ENCODE results near the gene MSMP. TPM values are rescaled to one million over a fixed set of nuclear protein-coding genes. Genes with fewer than 3 reads are reported as not detected.

MSMP gene
- total RNA-seq, 2 experiments from 2014 or later = 2.3 to 4.1 TPM

DNA sequence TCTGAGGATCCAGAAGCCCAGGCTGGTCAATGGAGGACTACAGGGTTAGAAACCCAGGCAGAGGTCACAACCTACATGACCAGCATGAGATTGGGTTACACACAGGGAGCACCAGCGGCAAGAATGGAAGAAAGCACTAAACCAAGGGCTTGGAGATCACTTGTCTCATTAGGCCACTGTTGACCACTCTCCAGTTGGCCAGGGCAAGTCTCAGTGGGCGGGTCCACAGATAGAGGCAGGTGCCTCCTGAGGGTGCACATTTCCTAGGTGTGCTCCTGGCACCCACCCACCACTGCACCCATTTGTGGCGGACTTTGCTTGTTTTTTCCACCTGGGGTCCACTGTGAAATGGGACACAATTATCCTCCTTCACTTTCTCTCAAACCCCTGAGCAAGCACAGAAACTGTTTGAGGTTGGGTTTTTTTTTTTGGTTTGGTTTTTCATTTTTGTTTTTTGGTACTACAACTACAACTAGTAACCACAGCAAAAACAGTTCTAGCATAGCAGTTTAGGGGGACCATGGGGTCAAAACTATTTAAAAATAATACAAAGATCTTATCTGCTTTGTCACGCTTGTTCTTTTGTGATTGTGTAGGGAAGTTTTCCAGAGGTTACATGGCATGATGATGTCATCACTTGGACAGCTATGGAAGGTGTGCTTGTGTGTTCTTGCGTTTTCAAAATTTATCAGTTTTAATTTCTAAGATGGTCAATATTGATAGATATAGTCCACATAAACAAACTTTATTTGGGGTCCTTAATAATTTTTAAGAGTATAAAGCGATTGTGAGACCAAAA lies 43.4 kb upstream of the MSMP start:
- intact Hi-C loops (cut with micrococcal nuclease; ENCODE audit: unreplicated experiment) = loop anchor here (10.0 kb wide), 1 partner anchor 227 kb away; no protein-coding TSS in a partner anchor
- Histone ChIP-seq H3K4me2 (ENCODE audit: low read length) (no peak overlapping the region), H4K20me1 (ENCODE audit: insufficient read depth, low read length) (no peaks in the 10 kb centered on the region), H3K9me3 (ENCODE audit: low read length) (no peaks in the 10 kb centered on the region), H3K27ac (ENCODE audit: low read depth, low read length, poor library complexity, severe bottlenecking) (no peak overlapping the region), H3K4me3 (ENCODE audit: low read depth, low read length, poor library complexity, severe bottlenecking) (no peak overlapping the region), H3K36me3 (ENCODE audit: insufficient read depth, low read length) (no peaks in the 10 kb centered on the region), H2AFZ (ENCODE audit: low read length) (no peak overlapping the region), H3K9me2 (ENCODE audit: insufficient read depth, low read length) (no peaks in the 10 kb centered on the region), H3K79me2 (ENCODE audit: insufficient read depth, low read depth, low read length) (no peaks in the 10 kb centered on the region), H3K4me1 (ENCODE audit: insufficient read depth, low read length, poor library complexity, severe bottlenecking) (peaks cover 9% of the 10 kb centered on the region)
- TF ChIP-seq EZH2phosphoT487 (IDR thresholded peaks at IDR 0.05; ENCODE audit: borderline replicate concordance, low read depth, low read length) = no peak
- TF ChIP-seq, protein P1, sequence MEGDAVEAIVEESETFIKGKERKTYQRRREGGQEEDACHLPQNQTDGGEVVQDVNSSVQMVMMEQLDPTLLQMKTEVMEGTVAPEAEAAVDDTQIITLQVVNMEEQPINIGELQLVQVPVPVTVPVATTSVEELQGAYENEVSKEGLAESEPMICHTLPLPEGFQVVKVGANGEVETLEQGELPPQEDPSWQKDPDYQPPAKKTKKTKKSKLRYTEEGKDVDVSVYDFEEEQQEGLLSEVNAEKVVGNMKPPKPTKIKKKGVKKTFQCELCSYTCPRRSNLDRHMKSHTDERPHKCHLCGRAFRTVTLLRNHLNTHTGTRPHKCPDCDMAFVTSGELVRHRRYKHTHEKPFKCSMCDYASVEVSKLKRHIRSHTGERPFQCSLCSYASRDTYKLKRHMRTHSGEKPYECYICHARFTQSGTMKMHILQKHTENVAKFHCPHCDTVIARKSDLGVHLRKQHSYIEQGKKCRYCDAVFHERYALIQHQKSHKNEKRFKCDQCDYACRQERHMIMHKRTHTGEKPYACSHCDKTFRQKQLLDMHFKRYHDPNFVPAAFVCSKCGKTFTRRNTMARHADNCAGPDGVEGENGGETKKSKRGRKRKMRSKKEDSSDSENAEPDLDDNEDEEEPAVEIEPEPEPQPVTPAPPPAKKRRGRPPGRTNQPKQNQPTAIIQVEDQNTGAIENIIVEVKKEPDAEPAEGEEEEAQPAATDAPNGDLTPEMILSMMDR (conservative IDR thresholded peaks at IDR 0.05; ENCODE audit: low read length) = no peak
- ChIA-PET CTCF (ENCODE audit: unreplicated experiment) (interaction anchor here (0.7 kb wide), 1 partner anchor 10 kb away, joined by 3 read pairs; no protein-coding TSS in a partner anchor), POLR2A (interaction anchor here (1.4 kb wide), 1 partner anchor 15 kb away, joined by 5 read pairs; the partner anchor contains the start of gene SPAG8)
- no peak for DNase-seq (ENCODE audit: low spot score)
- no TSS peak for BruUV-seq (replicated peaks)

DNA sequence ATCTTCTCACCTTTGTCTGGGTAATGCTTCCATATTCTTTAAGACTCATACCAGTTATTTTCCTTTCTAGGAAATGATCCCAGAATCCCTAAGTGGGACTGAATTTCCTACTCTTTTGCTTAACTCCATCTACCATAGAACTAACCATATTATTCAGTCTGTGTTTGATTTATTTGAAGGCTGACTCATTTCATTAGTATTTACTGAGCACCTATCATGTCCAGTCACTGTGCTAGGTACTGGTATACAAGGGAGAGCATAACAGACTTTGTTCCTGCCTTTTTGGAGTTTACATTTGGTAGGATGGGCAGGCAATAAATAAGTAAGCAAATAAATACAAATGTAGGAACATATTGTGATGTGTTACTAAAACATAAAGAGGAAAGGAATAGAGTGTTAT lies 41.6 kb upstream of the MSMP start:
- no peaks in the 10 kb centered on the region for H3K9me3 ChIP-seq (ENCODE audit: low read length)
- no peak for DNase-seq (ENCODE audit: low spot score)
- BruUV-seq (replicated peaks) = no TSS peak
- TF ChIP-seq, protein P1 (conservative IDR thresholded peaks at IDR 0.05; ENCODE audit: low read length) = no peak
- no peak for TF ChIP-seq EZH2phosphoT487 (IDR thresholded peaks at IDR 0.05; ENCODE audit: borderline replicate concordance, low read depth, low read length)
- ChIA-PET CTCF (ENCODE audit: unreplicated experiment) (no interaction called here), POLR2A (no interaction called here)
- H3K4me1 ChIP-seq (ENCODE audit: insufficient read depth, low read length, poor library complexity, severe bottlenecking) = peaks cover 9% of the 10 kb centered on the region
- no peaks in the 10 kb centered on the region for H3K79me2 ChIP-seq (ENCODE audit: insufficient read depth, low read depth, low read length)
- H3K4me2 ChIP-seq (ENCODE audit: low read length) = no peak overlapping the region
- no peak overlapping the region for H3K27ac ChIP-seq (ENCODE audit: low read depth, low read length, poor library complexity, severe bottlenecking)
- no peaks in the 10 kb centered on the region for H3K9me2 ChIP-seq (ENCODE audit: insufficient read depth, low read length)
- no peaks in the 10 kb centered on the region; the same call in 1 of the 2 replicates for H3K36me3 ChIP-seq (ENCODE audit: insufficient read depth, low read length)
- intact Hi-C loops (cut with micrococcal nuclease; ENCODE audit: unreplicated experiment) = loop anchor here (10.0 kb wide), 1 partner anchor 229 kb away; no protein-coding TSS in a partner anchor
- H4K20me1 ChIP-seq (ENCODE audit: insufficient read depth, low read length) = no peaks in the 10 kb centered on the region
- no peak overlapping the region for H2AFZ ChIP-seq (ENCODE audit: low read length)
- H3K4me3 ChIP-seq (ENCODE audit: low read depth, low read length, poor library complexity, severe bottlenecking) = no peak overlapping the region

DNA sequence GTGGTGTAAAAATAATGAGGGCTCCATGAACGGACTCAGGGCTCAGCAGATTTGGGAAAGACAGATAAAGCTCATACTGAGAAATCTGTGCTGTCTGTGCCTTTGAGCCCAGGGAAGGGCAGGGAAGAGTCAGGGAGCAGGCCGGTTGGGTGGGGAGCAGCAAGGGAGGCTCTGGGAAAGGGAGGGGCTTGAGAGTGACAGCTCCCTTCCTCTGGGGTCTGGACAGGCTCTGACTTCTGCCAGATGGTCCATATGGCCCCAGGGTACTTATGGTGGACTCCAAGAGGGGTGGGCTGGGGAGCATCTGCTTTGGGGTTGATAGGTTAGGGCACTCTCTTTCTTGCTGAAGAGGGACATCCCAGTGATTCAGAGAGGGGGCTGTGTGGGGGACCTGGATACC lies 39.4 kb upstream of the MSMP start:
- TF ChIP-seq, protein P1 (conservative IDR thresholded peaks at IDR 0.05; ENCODE audit: low read length) = no peak
- no peak for TF ChIP-seq EZH2phosphoT487 (IDR thresholded peaks at IDR 0.05; ENCODE audit: borderline replicate concordance, low read depth, low read length)
- Histone ChIP-seq H3K36me3 (ENCODE audit: insufficient read depth, low read length) (no peaks in the 10 kb centered on the region; the same call in 1 of the 2 replicates), H3K4me3 (ENCODE audit: low read depth, low read length, poor library complexity, severe bottlenecking) (no peak overlapping the region), H3K9me3 (ENCODE audit: low read length) (no peaks in the 10 kb centered on the region), H3K27ac (ENCODE audit: low read depth, low read length, poor library complexity, severe bottlenecking) (no peak overlapping the region), H3K9me2 (ENCODE audit: insufficient read depth, low read length) (no peaks in the 10 kb centered on the region), H3K79me2 (ENCODE audit: insufficient read depth, low read depth, low read length) (no peaks in the 10 kb centered on the region), H3K4me1 (ENCODE audit: insufficient read depth, low read length, poor library complexity, severe bottlenecking) (peaks cover 9% of the 10 kb centered on the region), H3K4me2 (ENCODE audit: low read length) (no peak overlapping the region), H2AFZ (ENCODE audit: low read length) (no peak overlapping the region), H4K20me1 (ENCODE audit: insufficient read depth, low read length) (no peaks in the 10 kb centered on the region)
- CTCF ChIA-PET (ENCODE audit: unreplicated experiment) = interaction anchor here (0.6 to 1.4 kb wide), 2 partner anchors 33 to 291 kb away, joined by 3 read pairs; no protein-coding TSS in a partner anchor
- BruUV-seq (replicated peaks) = no TSS peak
- POLR2A ChIA-PET = interaction anchor here (2.0 kb wide), 1 partner anchor 17 kb away, joined by 4 read pairs; no protein-coding TSS in a partner anchor
- intact Hi-C loops (cut with micrococcal nuclease; ENCODE audit: unreplicated experiment) = loop anchor here (10.0 kb wide), 1 partner anchor 231 kb away; no protein-coding TSS in a partner anchor
- DNase-seq (ENCODE audit: low spot score) = no peak
